ENCODE measurements around the gene MARK1. TPM values are rescaled to one million over a fixed set of nuclear protein-coding genes. Genes with fewer than 3 reads are reported as not detected.

The MARK1 gene
- total and polyA plus RNA-seq, 2 experiments from 2014 or later = 11.1 to 13.6 TPM

DNA sequence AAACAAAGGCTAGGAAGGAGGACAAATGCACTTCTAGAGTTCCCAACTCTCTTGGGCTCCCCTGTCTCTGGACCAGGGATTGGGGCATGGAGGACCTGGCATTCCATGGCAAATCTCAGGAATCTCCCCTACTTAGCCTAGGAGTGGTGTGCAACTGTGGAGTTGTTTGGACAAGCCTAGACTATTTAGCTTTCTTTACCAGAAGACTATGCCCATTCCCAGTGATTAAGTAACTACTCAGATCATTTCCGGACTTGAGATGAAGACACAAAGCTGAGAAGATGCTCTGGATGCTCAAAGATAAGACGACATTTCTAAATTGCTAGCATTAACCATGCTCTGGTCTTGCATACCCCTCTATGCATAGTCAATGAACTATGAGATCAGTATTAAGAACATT, 13.7 kb upstream of the MARK1 start:
- H3K27ac Mint-ChIP-seq = no peak overlapping the region
- Histone ChIP-seq H2AFZ (no peak overlapping the region), H3K4me2 (no peak overlapping the region), H3K9me2 (ENCODE audit: insufficient read depth) (no peaks in the 10 kb centered on the region; the same call in 1 of the 2 replicates), H3K27ac (ENCODE audit: low read depth) (no peak overlapping the region), H4K20me1 (replicated peaks; ENCODE audit: insufficient read depth) (no peaks in the 10 kb centered on the region), H3K79me2 (replicated peaks; ENCODE audit: insufficient read depth) (no peaks in the 10 kb centered on the region), H3K27me3 (ENCODE audit: insufficient read depth) (no peaks in the 10 kb centered on the region), H3F3A (replicated peaks; ENCODE audit: low read depth) (no peaks in the 10 kb centered on the region), H3K4me3 (no peak overlapping the region), H3K4me1 (ENCODE audit: insufficient read depth) (peaks cover 12% of the 10 kb centered on the region; the same call in 1 of the 2 replicates), H3K36me3 (ENCODE audit: insufficient read depth) (no peaks in the 10 kb centered on the region)
- no peaks in the 10 kb centered on the region for H3K9me3 Mint-ChIP-seq
- H3K4me3 Mint-ChIP-seq = no peak overlapping the region
- peaks cover 11% of the 10 kb centered on the region; the same call in 2 of the 3 replicates for H3K4me1 Mint-ChIP-seq
- DNase-seq (ENCODE audit: low spot score) (no peak), ATAC-seq (no peak)
- H3K36me3 Mint-ChIP-seq (ENCODE audit: low read depth) = no peaks in the 10 kb centered on the region
- TF ChIP-seq CREB1 (CRISPR knock-in tag; IDR thresholded peaks at IDR 0.05; ENCODE audit: low read depth) (no peak), ZNF331 (CRISPR knock-in tag; IDR thresholded peaks at IDR 0.05; ENCODE audit: low read depth) (no peak), ZNF114 (CRISPR knock-in tag; IDR thresholded peaks at IDR 0.05) (no peak), JUNB (IDR thresholded peaks at IDR 0.05; ENCODE audit: unreplicated experiment) (no peak), REST (IDR thresholded peaks at IDR 0.05; ENCODE audit: unreplicated experiment) (no peak), CTCF (conservative IDR thresholded peaks at IDR 0.05; ENCODE audit: low read depth in 2 of 2) (no peak), STAT1 (IDR thresholded peaks at IDR 0.05; ENCODE audit: unreplicated experiment) (no peak), EZH2phosphoT487 (IDR thresholded peaks at IDR 0.05; ENCODE audit: unreplicated experiment) (no peak), EZH2 (IDR thresholded peaks at IDR 0.05; ENCODE audit: low read depth, unreplicated experiment) (no peak), ETS1 (IDR thresholded peaks at IDR 0.05) (no peak), POLR2AphosphoS5 (IDR thresholded peaks at IDR 0.05; ENCODE audit: low read depth) (no peak), NANOG (IDR thresholded peaks at IDR 0.05; ENCODE audit: borderline replicate concordance) (no peak)
- TF ChIP-seq, protein P1, sequence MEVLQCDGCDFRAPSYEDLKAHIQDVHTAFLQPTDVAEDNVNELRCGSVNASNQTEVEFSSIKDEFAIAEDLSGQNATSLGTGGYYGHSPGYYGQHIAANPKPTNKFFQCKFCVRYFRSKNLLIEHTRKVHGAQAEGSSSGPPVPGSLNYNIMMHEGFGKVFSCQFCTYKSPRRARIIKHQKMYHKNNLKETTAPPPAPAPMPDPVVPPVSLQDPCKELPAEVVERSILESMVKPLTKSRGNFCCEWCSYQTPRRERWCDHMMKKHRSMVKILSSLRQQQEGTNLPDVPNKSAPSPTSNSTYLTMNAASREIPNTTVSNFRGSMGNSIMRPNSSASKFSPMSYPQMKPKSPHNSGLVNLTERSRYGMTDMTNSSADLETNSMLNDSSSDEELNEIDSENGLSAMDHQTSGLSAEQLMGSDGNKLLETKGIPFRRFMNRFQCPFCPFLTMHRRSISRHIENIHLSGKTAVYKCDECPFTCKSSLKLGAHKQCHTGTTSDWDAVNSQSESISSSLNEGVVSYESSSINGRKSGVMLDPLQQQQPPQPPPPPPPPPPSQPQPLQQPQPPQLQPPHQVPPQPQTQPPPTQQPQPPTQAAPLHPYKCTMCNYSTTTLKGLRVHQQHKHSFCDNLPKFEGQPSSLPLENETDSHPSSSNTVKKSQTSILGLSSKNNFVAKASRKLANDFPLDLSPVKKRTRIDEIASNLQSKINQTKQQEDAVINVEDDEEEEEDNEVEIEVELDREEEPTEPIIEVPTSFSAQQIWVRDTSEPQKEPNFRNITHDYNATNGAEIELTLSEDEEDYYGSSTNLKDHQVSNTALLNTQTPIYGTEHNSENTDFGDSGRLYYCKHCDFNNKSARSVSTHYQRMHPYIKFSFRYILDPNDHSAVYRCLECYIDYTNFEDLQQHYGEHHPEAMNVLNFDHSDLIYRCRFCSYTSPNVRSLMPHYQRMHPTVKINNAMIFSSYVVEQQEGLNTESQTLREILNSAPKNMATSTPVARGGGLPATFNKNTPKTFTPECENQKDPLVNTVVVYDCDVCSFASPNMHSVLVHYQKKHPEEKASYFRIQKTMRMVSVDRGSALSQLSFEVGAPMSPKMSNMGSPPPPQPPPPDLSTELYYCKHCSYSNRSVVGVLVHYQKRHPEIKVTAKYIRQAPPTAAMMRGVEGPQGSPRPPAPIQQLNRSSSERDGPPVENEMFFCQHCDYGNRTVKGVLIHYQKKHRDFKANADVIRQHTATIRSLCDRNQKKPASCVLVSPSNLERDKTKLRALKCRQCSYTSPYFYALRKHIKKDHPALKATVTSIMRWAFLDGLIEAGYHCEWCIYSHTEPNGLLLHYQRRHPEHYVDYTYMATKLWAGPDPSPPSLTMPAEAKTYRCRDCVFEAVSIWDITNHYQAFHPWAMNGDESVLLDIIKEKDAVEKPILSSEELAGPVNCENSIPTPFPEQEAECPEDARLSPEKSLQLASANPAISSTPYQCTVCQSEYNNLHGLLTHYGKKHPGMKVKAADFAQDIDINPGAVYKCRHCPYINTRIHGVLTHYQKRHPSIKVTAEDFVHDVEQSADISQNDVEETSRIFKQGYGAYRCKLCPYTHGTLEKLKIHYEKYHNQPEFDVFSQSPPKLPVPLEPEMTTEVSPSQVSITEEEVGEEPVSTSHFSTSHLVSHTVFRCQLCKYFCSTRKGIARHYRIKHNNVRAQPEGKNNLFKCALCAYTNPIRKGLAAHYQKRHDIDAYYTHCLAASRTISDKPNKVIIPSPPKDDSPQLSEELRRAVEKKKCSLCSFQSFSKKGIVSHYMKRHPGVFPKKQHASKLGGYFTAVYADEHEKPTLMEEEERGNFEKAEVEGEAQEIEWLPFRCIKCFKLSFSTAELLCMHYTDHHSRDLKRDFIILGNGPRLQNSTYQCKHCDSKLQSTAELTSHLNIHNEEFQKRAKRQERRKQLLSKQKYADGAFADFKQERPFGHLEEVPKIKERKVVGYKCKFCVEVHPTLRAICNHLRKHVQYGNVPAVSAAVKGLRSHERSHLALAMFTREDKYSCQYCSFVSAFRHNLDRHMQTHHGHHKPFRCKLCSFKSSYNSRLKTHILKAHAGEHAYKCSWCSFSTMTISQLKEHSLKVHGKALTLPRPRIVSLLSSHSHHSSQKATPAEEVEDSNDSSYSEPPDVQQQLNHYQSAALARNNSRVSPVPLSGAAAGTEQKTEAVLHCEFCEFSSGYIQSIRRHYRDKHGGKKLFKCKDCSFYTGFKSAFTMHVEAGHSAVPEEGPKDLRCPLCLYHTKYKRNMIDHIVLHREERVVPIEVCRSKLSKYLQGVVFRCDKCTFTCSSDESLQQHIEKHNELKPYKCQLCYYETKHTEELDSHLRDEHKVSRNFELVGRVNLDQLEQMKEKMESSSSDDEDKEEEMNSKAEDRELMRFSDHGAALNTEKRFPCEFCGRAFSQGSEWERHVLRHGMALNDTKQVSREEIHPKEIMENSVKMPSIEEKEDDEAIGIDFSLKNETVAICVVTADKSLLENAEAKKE (CRISPR knock-in tag; IDR thresholded peaks at IDR 0.05) = no peak
- no peaks in the 10 kb centered on the region for H3K27me3 Mint-ChIP-seq (ENCODE audit: insufficient read depth, low read depth, poor library complexity)
